Prostate gland (tissue), 2 donors: ENCODE results near the gene DDX3X. TPM values are rescaled to one million over a fixed set of nuclear protein-coding genes. Genes with fewer than 3 reads are reported as not detected.
"Not testable (repeated sequence)": the region's sequence is repeated elsewhere in the genome, so short reads cannot be mapped to it uniquely, and the experiment has no call there.

Source experiments
- DNase-seq: peaks from one replicate; pipeline ENCODE4 v3.0.0-alpha.2; 2019; ENCODE audit warnings: low spot score
- H3K27ac ChIP-seq, 2 donors: fragments of 200-600 bp; sonication (generic); 2 replicates each; pipeline ENCODE4 v1.5.1; 2017 to 2019
- H3K27me3 ChIP-seq: fragments of 200-600 bp; sonication (generic); replicated peaks from 2 replicates; pipeline ENCODE4 v1.5.1; 2019; ENCODE audit not compliant: insufficient read depth
- H3K36me3 ChIP-seq, 2 donors: fragments of 200-600 bp; sonication (generic); 1 replicate in 1 of 2; 2 replicates in 1 of 2; pipeline versions ENCODE4 v1.5.1 to v1.8.1; 2017 to 2019
- H3K4me1 ChIP-seq: fragments of 200-600 bp; sonication (generic); replicated peaks from 2 replicates; pipeline ENCODE4 v1.5.1; 2019
- H3K4me3 ChIP-seq, 2 donors: fragments of 200-600 bp; sonication (generic); 2 replicates each; pipeline ENCODE4 v1.5.1; 2017 to 2019
- H3K9me3 ChIP-seq: fragments of 200-600 bp; sonication (generic); 2 replicates; pipeline ENCODE4 v1.5.1; 2017
- CTCF ChIP-seq, 4 experiments: fragments of 200-600 bp in 2 of 4; fragments of 450-650 bp in 2 of 4; sonication (generic) in 2 of 4; IDR thresholded peaks; 1 replicate in 3 of 4; 2 replicates in 1 of 4; pipeline ENCODE4 v1.5.1; 2016 to 2019; ENCODE audit warnings: antibody characterized with exemption in 4 of 4, mild to moderate bottlenecking in 2 of 4, moderate library complexity in 2 of 4
- POLR2A ChIP-seq: fragments of 450-650 bp; IDR thresholded peaks from one replicate; pipeline ENCODE4 v1.6.1; 2016; ENCODE audit warnings: antibody characterized with exemption, mild to moderate bottlenecking
- POLR2AphosphoS5 ChIP-seq: sonication (generic); formaldehyde crosslinking; IDR thresholded peaks from one replicate; pipeline ENCODE4 v1.6.1; 2017; ENCODE audit warnings: antibody characterized with exemption
- WGBS: methylation state at CpG from one replicate; pipeline ENCODE4 v1.1.5; 2018; 5-methylcytosine and 5-hydroxymethylcytosine counted together
- intact Hi-C: fragments of 100-400 bp; cut with DNase I; formaldehyde crosslinking; loops from one replicate; pipeline ENCODE4 v1.14.2; 2022
- total RNA-seq, 2 donors: library from RNA; depleted of rRNA; stranded (reverse); fragments of >200 nt; gene quantifications; one replicate each; pipeline ENCODE4 v1.1.0, GENCODE V29; 2016

Gene DDX3X
- total RNA-seq, 2 donors from 2014 or later, result 107 to 115 TPM

- DNase-seq, result peak; percentile 30
- H3K27ac ChIP-seq, result no peak overlapping the region
- no peaks in the 10 kb centered on the region for H3K4me1 ChIP-seq
- no peaks in the 10 kb centered on the region for H3K27me3 ChIP-seq
- H3K36me3 ChIP-seq, result no peaks in the 10 kb centered on the region
- TF ChIP-seq POLR2AphosphoS5 (peak; percentile 21), CTCF (IDR thresholded peaks at IDR 0.05) (no peak)
- no peak overlapping the region for H3K4me3 ChIP-seq
- no peaks in the 10 kb centered on the region for H3K9me3 ChIP-seq
- 12% methylated on average over 4 of the region's 9 CpGs for WGBS
- intact Hi-C loops, result no loop called here
These were observed 57.6 kb downstream of the DDX3X start for GRCh38 chrX:41391606-41392005.

GRCh38 chrX:41394293-41394692 is 60.3 kb downstream of the DDX3X start:
- Histone ChIP-seq H3K4me3 (no peak overlapping the region), H3K27me3 (no peaks in the 10 kb centered on the region), H3K9me3 (no peaks in the 10 kb centered on the region), H3K36me3 (no peaks in the 10 kb centered on the region), H3K27ac (no peak overlapping the region), H3K4me1 (no peaks in the 10 kb centered on the region)
- intact Hi-C loops, result no loop called here
- no peak for TF ChIP-seq CTCF (IDR thresholded peaks at IDR 0.05)
- no peak for TF ChIP-seq POLR2A
- TF ChIP-seq POLR2AphosphoS5, result no peak
- DNase-seq, result no peak
- 70% methylated on average over 8 of the region's 8 CpGs for WGBS

- Histone ChIP-seq H3K9me3 (no peaks in the 10 kb centered on the region), H3K27me3 (no peaks in the 10 kb centered on the region), H3K36me3 (no peaks in the 10 kb centered on the region), H3K4me1 (no peaks in the 10 kb centered on the region), H3K4me3 (no peak overlapping the region), H3K27ac (no peak overlapping the region)
- TF ChIP-seq CTCF (IDR thresholded peaks at IDR 0.05) (no peak), POLR2A (no peak), POLR2AphosphoS5 (no peak)
- DNase-seq, result no peak
- intact Hi-C loops, result no loop called here
- 87% methylated on average over 3 of the region's 3 CpGs for WGBS
These were observed 63.3 kb downstream of the DDX3X start for GRCh38 chrX:41397219-41397618.

GRCh38 chrX:41397768-41398167 is 63.8 kb downstream of the DDX3X start:
- TF ChIP-seq POLR2AphosphoS5, result no peak
- no peak for TF ChIP-seq POLR2A
- no peak for TF ChIP-seq CTCF (IDR thresholded peaks at IDR 0.05)

GRCh38 chrX:41402556-41402955 is 68.6 kb downstream of the DDX3X start:
- H3K36me3 ChIP-seq, DNase-seq, H3K27ac ChIP-seq, H3K9me3 ChIP-seq, intact Hi-C loops, H3K4me1 ChIP-seq, H3K27me3 ChIP-seq, H3K4me3 ChIP-seq: not testable (repeated sequence)
- WGBS, result 95% methylated on average over 2 of the region's 2 CpGs

More at GRCh38 chrX:41397768-41398167, 63.8 kb downstream of the DDX3X start:
- Histone ChIP-seq H3K4me1 (no peaks in the 10 kb centered on the region), H3K36me3 (no peaks in the 10 kb centered on the region), H3K27me3 (no peaks in the 10 kb centered on the region), H3K4me3 (no peak overlapping the region), H3K9me3 (no peaks in the 10 kb centered on the region), H3K27ac (no peak overlapping the region)
- intact Hi-C loops, result no loop called here
- no peak for DNase-seq
- WGBS, result 81% methylated on average over 2 of the region's 2 CpGs
